HCT116 (cell line): ENCODE results near the gene SLC17A4.

Experiments
- CTCF ChIP-seq, 3 experiments: fragments of 200-600 bp in 1 of 3; sonication (generic) in 1 of 3; IDR thresholded peaks in 2 of 3; conservative IDR thresholded peaks in 1 of 3; 2 replicates each; pipeline ENCODE4 v1.5.1; 2012 to 2017; ENCODE audit warnings: low read depth in 2 of 3, low read length in 2 of 3, antibody characterized with exemption in 1 of 3, borderline replicate concordance in 1 of 3, control low read depth in 1 of 3, mild to moderate bottlenecking in 1 of 3, mixed read lengths in 1 of 3, mixed run types in 1 of 3, moderate library complexity in 1 of 3; ENCODE audit not compliant: insufficient read depth in 1 of 3
- EZH2 ChIP-seq: fragments of 200-600 bp; sonication (generic); IDR thresholded peaks from 2 replicates; pipeline ENCODE4 v1.6.1; 2017; ENCODE audit warnings: antibody characterized with exemption, mixed run types
- POLR2A ChIP-seq: IDR thresholded peaks from 2 replicates; pipeline ENCODE4 v1.7.0; 2011; ENCODE audit warnings: borderline replicate concordance; ENCODE audit not compliant: insufficient read depth, insufficient read length; ENCODE audit errors: extremely low read depth
- POLR2AphosphoS5 ChIP-seq: IDR thresholded peaks from 2 replicates; pipeline ENCODE4 v1.6.1; 2011; ENCODE audit warnings: mild to moderate bottlenecking, low read depth, low read length, moderate library complexity
- SP1 ChIP-seq: IDR thresholded peaks from 2 replicates; pipeline ENCODE4 v1.6.1; 2012; ENCODE audit warnings: low read depth
- TCF7L2 ChIP-seq: IDR thresholded peaks from 2 replicates; pipeline ENCODE4 v1.7.0; 2011; ENCODE audit warnings: borderline replicate concordance, inconsistent platforms; ENCODE audit not compliant: insufficient read depth, insufficient read length; ENCODE audit errors: extremely low read depth

- no peak for TF ChIP-seq EZH2
- no peak for TF ChIP-seq SP1
- TF ChIP-seq POLR2AphosphoS5: no peak
- TF ChIP-seq CTCF (IDR thresholded peaks at IDR 0.05 in 2 of 3, conservative IDR thresholded peaks at IDR 0.05 in 1 of 3; ENCODE audit: borderline replicate concordance in 1 of 3, insufficient read depth in 1 of 3, low read depth in 2 of 3, low read length in 2 of 3): no peak
- no peak for TF ChIP-seq TCF7L2
- TF ChIP-seq POLR2A: no peak
Observed at GRCh38 chr6:25792016-25792415, 37.5 kb downstream of the SLC17A4 start.
